Activated T-cell treated with anti-CD3 and anti-CD28 coated beads for 48 hours (primary cell): Measurements from ENCODE around the gene CCN5.
"Not testable (repeated sequence)": the region's sequence is repeated elsewhere in the genome, so short reads cannot be mapped to it uniquely, and the experiment has no call there.

Experiments used
- DNase-seq: peaks from one replicate; pipeline ENCODE4 v3.0.0-alpha.2; 2020; ENCODE audit warnings: low read depth

CCN5 gene

GRCh38 chr20:44695295-44695673 lies 19.9 kb upstream of the CCN5 start:
- DNase-seq, result no peak

GRCh38 chr20:44695674-44696300 lies 19.4 kb upstream of the CCN5 start:
- DNase-seq, result no peak

- DNase-seq, result no peak
Observed at GRCh38 chr20:44696315-44696714, 18.9 kb upstream of the CCN5 start.

- not testable (repeated sequence) for DNase-seq
Observed at GRCh38 chr20:44697041-44697440, 18.1 kb upstream of the CCN5 start.

- no peak for DNase-seq
Observed at GRCh38 chr20:44698351-44698750, 16.8 kb upstream of the CCN5 start.

- no peak for DNase-seq
Observed at GRCh38 chr20:44700306-44700705, 14.9 kb upstream of the CCN5 start.

GRCh38 chr20:44701118-44701857 lies 13.9 kb upstream of the CCN5 start:
- DNase-seq, result no peak

GRCh38 chr20:44701858-44702256 lies 13.3 kb upstream of the CCN5 start:
- DNase-seq, result no peak

- DNase-seq, result no peak
Observed at GRCh38 chr20:44702776-44703175, 12.4 kb upstream of the CCN5 start.

- DNase-seq, result no peak
Observed at GRCh38 chr20:44703183-44703925, 11.8 kb upstream of the CCN5 start.

- no peak for DNase-seq
Observed at GRCh38 chr20:44703956-44704488, 11.1 kb upstream of the CCN5 start.

- DNase-seq, result no peak
Observed at GRCh38 chr20:44704551-44704971, 10.6 kb upstream of the CCN5 start.

- no peak for DNase-seq
Observed at GRCh38 chr20:44705364-44706094, 9.6 kb upstream of the CCN5 start.

- DNase-seq, result no peak
Observed at GRCh38 chr20:44706301-44707017, 8.7 kb upstream of the CCN5 start.

- no peak for DNase-seq
Observed at GRCh38 chr20:44707018-44707579, 8.1 kb upstream of the CCN5 start.

GRCh38 chr20:44709380-44709779 lies 5.8 kb upstream of the CCN5 start:
- DNase-seq, result no peak

- no peak for DNase-seq
Observed at GRCh38 chr20:44709797-44710196, 5.4 kb upstream of the CCN5 start.

- DNase-seq, result no peak
Observed at GRCh38 chr20:44711237-44711636, 3.9 kb upstream of the CCN5 start.

GRCh38 chr20:44714102-44714700 lies 968 bp upstream of the CCN5 start:
- no peak for DNase-seq

GRCh38 chr20:44715499-44716308 lies 535 bp downstream of the CCN5 start:
- DNase-seq, result no peak
